ENCODE results near the gene TIAM1.

The TIAM1 gene

GRCh38 chr21:31351438-31351837 is 7.4 kb upstream of the TIAM1 start:
- H3K4me3 ChIP-seq (ENCODE audit: low read depth, low read length): no peak overlapping the region
- TF ChIP-seq, protein P1, sequence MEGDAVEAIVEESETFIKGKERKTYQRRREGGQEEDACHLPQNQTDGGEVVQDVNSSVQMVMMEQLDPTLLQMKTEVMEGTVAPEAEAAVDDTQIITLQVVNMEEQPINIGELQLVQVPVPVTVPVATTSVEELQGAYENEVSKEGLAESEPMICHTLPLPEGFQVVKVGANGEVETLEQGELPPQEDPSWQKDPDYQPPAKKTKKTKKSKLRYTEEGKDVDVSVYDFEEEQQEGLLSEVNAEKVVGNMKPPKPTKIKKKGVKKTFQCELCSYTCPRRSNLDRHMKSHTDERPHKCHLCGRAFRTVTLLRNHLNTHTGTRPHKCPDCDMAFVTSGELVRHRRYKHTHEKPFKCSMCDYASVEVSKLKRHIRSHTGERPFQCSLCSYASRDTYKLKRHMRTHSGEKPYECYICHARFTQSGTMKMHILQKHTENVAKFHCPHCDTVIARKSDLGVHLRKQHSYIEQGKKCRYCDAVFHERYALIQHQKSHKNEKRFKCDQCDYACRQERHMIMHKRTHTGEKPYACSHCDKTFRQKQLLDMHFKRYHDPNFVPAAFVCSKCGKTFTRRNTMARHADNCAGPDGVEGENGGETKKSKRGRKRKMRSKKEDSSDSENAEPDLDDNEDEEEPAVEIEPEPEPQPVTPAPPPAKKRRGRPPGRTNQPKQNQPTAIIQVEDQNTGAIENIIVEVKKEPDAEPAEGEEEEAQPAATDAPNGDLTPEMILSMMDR (IDR thresholded peaks at IDR 0.05): no peak
- H3K4me2 ChIP-seq (ENCODE audit: low read length): no peak overlapping the region
- H3K27me3 ChIP-seq (ENCODE audit: control insufficient read depth, insufficient read depth, low read length): no peaks in the 10 kb centered on the region
- no peaks in the 10 kb centered on the region for H3K36me3 ChIP-seq (ENCODE audit: control insufficient read depth, insufficient read depth, low read length)
- H2AFZ ChIP-seq: no peak overlapping the region
- no peaks in the 10 kb centered on the region for H3K79me2 ChIP-seq
- H3K27ac ChIP-seq: no peak overlapping the region
- H3K9ac ChIP-seq: no peak overlapping the region
- H3K9me3 ChIP-seq (ENCODE audit: control insufficient read depth, low read length): no peaks in the 10 kb centered on the region
- H3K4me1 ChIP-seq: no peaks in the 10 kb centered on the region

DNA sequence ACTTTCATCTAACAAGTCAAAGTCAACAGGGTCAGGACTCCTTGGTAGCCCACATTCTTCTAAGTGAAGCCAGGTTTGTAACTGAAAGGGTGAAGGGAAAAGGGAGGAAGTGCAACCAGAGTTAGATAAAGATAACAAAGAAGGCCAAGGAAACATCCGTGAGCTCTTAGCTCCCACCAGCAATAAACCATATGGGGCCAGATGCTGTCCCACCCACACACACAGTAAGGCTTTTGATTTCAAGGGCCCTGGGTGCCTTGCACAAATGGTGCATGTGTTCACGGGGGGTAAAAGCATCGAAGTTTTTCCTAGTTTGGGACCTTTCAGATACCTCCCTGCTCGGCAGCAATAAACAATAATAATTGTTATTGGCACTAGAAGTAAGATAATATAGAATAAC is 5.1 kb upstream of the TIAM1 start:
- no peaks in the 10 kb centered on the region for H3K27me3 ChIP-seq (ENCODE audit: control insufficient read depth, insufficient read depth, low read length)
- H3K36me3 ChIP-seq (ENCODE audit: control insufficient read depth, insufficient read depth, low read length): no peaks in the 10 kb centered on the region
- H2AFZ ChIP-seq: no peak overlapping the region
- H3K9me3 ChIP-seq (ENCODE audit: control insufficient read depth, low read length): no peaks in the 10 kb centered on the region
- TF ChIP-seq, protein P1 (IDR thresholded peaks at IDR 0.05): no peak
- no peak overlapping the region for H3K4me2 ChIP-seq (ENCODE audit: low read length)
- H3K9ac ChIP-seq: no peak overlapping the region
- H3K27ac ChIP-seq: no peak overlapping the region
- no peaks in the 10 kb centered on the region for H3K79me2 ChIP-seq
- no peaks in the 10 kb centered on the region for H3K4me1 ChIP-seq
- H3K4me3 ChIP-seq (ENCODE audit: low read depth, low read length): no peak overlapping the region

DNA sequence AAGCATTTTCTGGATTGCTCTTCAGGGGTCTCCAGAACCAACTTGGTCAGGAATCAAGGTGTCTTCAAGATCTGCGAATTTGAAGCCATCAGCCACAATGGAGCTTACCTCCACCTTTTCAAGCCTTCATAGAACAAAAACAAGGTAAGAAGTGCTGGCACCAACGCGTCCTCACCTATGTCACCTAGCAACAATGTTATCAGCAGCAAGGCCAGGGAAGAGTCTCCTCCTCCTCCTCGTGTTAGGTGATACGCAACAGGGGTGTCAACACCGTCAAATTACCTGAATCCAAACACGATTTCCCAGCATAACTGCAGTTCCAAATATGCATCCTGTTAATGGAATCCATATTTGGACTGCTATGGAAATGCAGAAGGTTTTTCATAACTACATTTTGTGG is 4.1 kb upstream of the TIAM1 start:
- no peak overlapping the region for H3K4me2 ChIP-seq (ENCODE audit: low read length)
- no peaks in the 10 kb centered on the region for H3K4me1 ChIP-seq
- no peaks in the 10 kb centered on the region for H3K27me3 ChIP-seq (ENCODE audit: control insufficient read depth, insufficient read depth, low read length)
- H3K79me2 ChIP-seq: no peaks in the 10 kb centered on the region
- no peak overlapping the region for H3K4me3 ChIP-seq (ENCODE audit: low read depth, low read length)
- H3K27ac ChIP-seq: no peak overlapping the region
- no peak overlapping the region for H3K9ac ChIP-seq
- TF ChIP-seq, protein P1 (IDR thresholded peaks at IDR 0.05): no peak
- H3K36me3 ChIP-seq (ENCODE audit: control insufficient read depth, insufficient read depth, low read length): no peaks in the 10 kb centered on the region
- no peaks in the 10 kb centered on the region for H3K9me3 ChIP-seq (ENCODE audit: control insufficient read depth, low read length)
- no peak overlapping the region for H2AFZ ChIP-seq

GRCh38 chr21:31347435-31348032 is 3.5 kb upstream of the TIAM1 start:
- Histone ChIP-seq H3K27me3 (ENCODE audit: control insufficient read depth, insufficient read depth, low read length) (no peaks in the 10 kb centered on the region), H3K79me2 (no peaks in the 10 kb centered on the region), H3K36me3 (ENCODE audit: control insufficient read depth, insufficient read depth, low read length) (no peaks in the 10 kb centered on the region), H3K9me3 (ENCODE audit: control insufficient read depth, low read length) (no peaks in the 10 kb centered on the region), H2AFZ (no peak overlapping the region), H3K4me3 (ENCODE audit: low read depth, low read length) (no peak overlapping the region), H3K4me2 (ENCODE audit: low read length) (no peak overlapping the region), H3K4me1 (no peaks in the 10 kb centered on the region), H3K9ac (no peak overlapping the region), H3K27ac (no peak overlapping the region)
- TF ChIP-seq, protein P1 (IDR thresholded peaks at IDR 0.05): no peak

DNA sequence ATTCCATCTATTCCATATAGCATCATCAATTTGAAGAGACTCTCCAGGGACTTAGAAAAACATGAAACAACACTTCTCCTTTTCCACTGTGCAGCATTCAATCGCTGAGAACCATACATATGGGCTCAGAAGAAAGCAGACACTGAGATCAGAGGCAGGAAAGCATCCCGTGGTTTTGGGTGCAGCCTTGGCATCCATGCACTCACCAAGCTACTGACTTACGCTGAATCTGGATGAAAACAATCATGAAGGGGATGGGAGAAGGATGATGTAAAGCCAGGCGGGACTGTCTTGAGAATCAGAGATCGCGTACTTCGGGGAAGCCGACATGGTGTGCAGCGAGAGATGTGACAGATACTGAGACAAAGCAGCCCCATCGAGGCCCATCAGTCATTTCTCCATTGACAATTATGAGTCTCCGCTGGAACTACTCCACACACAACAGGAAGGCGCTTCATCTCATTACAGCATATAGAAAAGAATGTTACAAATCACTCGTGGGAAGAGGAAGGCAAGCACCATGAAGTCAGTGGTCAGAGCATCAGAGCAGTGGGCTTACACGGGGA is 2.3 kb upstream of the TIAM1 start:
- Histone ChIP-seq H3K4me3 (ENCODE audit: low read depth, low read length) (no peak overlapping the region), H3K4me2 (ENCODE audit: low read length) (no peak overlapping the region), H3K36me3 (ENCODE audit: control insufficient read depth, insufficient read depth, low read length) (no peaks in the 10 kb centered on the region), H3K4me1 (no peaks in the 10 kb centered on the region), H3K27ac (no peak overlapping the region), H3K9ac (no peak overlapping the region), H3K79me2 (no peaks in the 10 kb centered on the region), H3K27me3 (ENCODE audit: control insufficient read depth, insufficient read depth, low read length) (no peaks in the 10 kb centered on the region), H3K9me3 (ENCODE audit: control insufficient read depth, low read length) (no peaks in the 10 kb centered on the region), H2AFZ (no peak overlapping the region)
- TF ChIP-seq, protein P1 (IDR thresholded peaks at IDR 0.05): no peak
